Sigmoid colon (tissue), 7 donors: ENCODE measurements around the gene TSC22D4. TPM values are rescaled to one million over a fixed set of nuclear protein-coding genes. Genes with fewer than 3 reads are reported as not detected.

Experiments
- DNase-seq: peaks from one replicate; pipeline ENCODE4 v3.0.0-alpha.2; 2019
- H3K27ac ChIP-seq, 4 donors: fragments of 200-600 bp; sonication (generic); one replicate each; pipeline ENCODE4 v1.5.1; 2016 to 2019; ENCODE audit warnings: mild to moderate bottlenecking in 1 of 4
- H3K27me3 ChIP-seq, 3 donors: fragments of 200-600 bp; sonication (generic); one replicate each; pipeline ENCODE4 v1.5.1; 2019; ENCODE audit warnings: mild to moderate bottlenecking in 1 of 3
- H3K36me3 ChIP-seq, 4 donors: fragments of 200-600 bp; sonication (generic); one replicate each; pipeline ENCODE4 v1.5.1; 2016 to 2019
- H3K4me1 ChIP-seq, 4 donors: fragments of 200-600 bp; sonication (generic); one replicate each; pipeline ENCODE4 v1.5.1; 2017 to 2019
- H3K4me3 ChIP-seq, 4 donors: fragments of 200-600 bp; sonication (generic); one replicate each; pipeline ENCODE4 v1.5.1; 2017 to 2019; ENCODE audit warnings: mild to moderate bottlenecking in 2 of 4, moderate library complexity in 1 of 4
- H3K9me3 ChIP-seq, 4 donors: fragments of 200-600 bp in 3 of 4; sonication (generic) in 3 of 4; one replicate each; pipeline versions ENCODE4 v1.5.1 to v1.6.1; 2013 to 2019
- EP300 ChIP-seq, 4 donors: sonication (generic); formaldehyde crosslinking; IDR thresholded peaks; one replicate each; pipeline ENCODE4 v1.6.1; 2017; ENCODE audit warnings: antibody characterized with exemption in 4 of 4
- POLR2A ChIP-seq, 2 donors: fragments of 450-650 bp; IDR thresholded peaks; one replicate each; pipeline ENCODE4 v1.6.1; 2016; ENCODE audit warnings: antibody characterized with exemption in 2 of 2, mild to moderate bottlenecking in 2 of 2, moderate library complexity in 2 of 2
- POLR2AphosphoS5 ChIP-seq, 4 donors: sonication (generic); formaldehyde crosslinking; IDR thresholded peaks; one replicate each; pipeline ENCODE4 v1.6.1; 2017; ENCODE audit warnings: antibody characterized with exemption in 4 of 4
- WGBS, 2 donors: extraction: QIAGEN DNeasy Blood & Tissue Kit; methylation state at CpG; one replicate each; pipeline ENCODE4 v1.1.7; 2013; 5-methylcytosine and 5-hydroxymethylcytosine counted together
- intact Hi-C: fragments of 100-400 bp; cut with DNase I; formaldehyde crosslinking; loops from one replicate; pipeline ENCODE4 v1.15.1; 2023
- polyA plus RNA-seq, 3 donors: library from polyadenylated mRNA; stranded (reverse); fragments of 200-250 nt; gene quantifications; one replicate each; pipeline ENCODE4 v1.2.3, GENCODE V29; 2013
- total RNA-seq, 4 donors: library from RNA; depleted of rRNA; stranded (reverse); fragments of >200 nt; gene quantifications; one replicate each; pipeline ENCODE4 v1.1.0, GENCODE V29; 2016
- TF ChIP-seq, protein P1 (sequence below), 4 experiments: fragments of 450-650 bp in 3 of 4; fragments of 200-600 bp in 1 of 4; IDR thresholded peaks; one replicate each; pipeline ENCODE4 v1.5.1; 2016 to 2019; ENCODE audit warnings: antibody characterized with exemption in 4 of 4, mild to moderate bottlenecking in 3 of 4, moderate library complexity in 2 of 4
- donor health status: healthy with polysubstance abuse.
- donor health status: Bipolar disorder and iron deficiency.
- donor health status: healthy.

Gene TSC22D4
- total and polyA plus RNA-seq, 7 donors, result 24.4 to 53.5 (median 31.6) TPM

DNA sequence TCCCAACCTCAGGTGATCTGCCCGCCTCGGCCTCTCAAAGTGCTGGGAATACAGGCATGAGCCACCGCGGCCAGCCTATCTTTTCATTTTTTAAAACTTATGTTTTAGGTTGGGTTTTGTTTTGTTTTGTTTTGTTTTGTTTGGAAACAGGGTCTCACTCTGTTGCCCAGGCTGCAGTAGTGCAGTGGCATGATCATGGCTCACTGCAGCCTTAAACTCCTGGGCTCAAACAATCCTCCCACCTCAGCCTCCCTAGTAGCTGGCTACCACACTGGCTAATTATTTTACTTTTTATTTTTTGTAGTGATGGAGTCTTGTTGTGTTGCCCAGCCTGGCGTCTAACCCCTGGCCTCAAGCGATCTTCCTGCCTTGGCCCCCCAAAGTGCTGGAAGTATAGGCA lies 40.6 kb upstream of the TSC22D4 start:
- Histone ChIP-seq H3K4me3 (no peak overlapping the region), H3K27ac (no peak overlapping the region), H3K36me3 (no peaks in the 10 kb centered on the region), H3K4me1 (peaks cover 0 to 6% (median 0%) of the 10 kb centered on the region in 4 donors), H3K9me3 (no peaks in the 10 kb centered on the region), H3K27me3 (no peaks in the 10 kb centered on the region)
- TF ChIP-seq, protein P1, sequence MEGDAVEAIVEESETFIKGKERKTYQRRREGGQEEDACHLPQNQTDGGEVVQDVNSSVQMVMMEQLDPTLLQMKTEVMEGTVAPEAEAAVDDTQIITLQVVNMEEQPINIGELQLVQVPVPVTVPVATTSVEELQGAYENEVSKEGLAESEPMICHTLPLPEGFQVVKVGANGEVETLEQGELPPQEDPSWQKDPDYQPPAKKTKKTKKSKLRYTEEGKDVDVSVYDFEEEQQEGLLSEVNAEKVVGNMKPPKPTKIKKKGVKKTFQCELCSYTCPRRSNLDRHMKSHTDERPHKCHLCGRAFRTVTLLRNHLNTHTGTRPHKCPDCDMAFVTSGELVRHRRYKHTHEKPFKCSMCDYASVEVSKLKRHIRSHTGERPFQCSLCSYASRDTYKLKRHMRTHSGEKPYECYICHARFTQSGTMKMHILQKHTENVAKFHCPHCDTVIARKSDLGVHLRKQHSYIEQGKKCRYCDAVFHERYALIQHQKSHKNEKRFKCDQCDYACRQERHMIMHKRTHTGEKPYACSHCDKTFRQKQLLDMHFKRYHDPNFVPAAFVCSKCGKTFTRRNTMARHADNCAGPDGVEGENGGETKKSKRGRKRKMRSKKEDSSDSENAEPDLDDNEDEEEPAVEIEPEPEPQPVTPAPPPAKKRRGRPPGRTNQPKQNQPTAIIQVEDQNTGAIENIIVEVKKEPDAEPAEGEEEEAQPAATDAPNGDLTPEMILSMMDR (IDR thresholded peaks at IDR 0.05), result no peak
- TF ChIP-seq POLR2A (IDR thresholded peaks at IDR 0.05) (no peak), POLR2AphosphoS5 (IDR thresholded peaks at IDR 0.05) (no peak), EP300 (IDR thresholded peaks at IDR 0.05) (no peak)
- intact Hi-C loops, result no loop called here
- WGBS, 2 donors, result 94% methylated on average over 6 of the region's 6 CpGs
- DNase-seq, result no peak

DNA sequence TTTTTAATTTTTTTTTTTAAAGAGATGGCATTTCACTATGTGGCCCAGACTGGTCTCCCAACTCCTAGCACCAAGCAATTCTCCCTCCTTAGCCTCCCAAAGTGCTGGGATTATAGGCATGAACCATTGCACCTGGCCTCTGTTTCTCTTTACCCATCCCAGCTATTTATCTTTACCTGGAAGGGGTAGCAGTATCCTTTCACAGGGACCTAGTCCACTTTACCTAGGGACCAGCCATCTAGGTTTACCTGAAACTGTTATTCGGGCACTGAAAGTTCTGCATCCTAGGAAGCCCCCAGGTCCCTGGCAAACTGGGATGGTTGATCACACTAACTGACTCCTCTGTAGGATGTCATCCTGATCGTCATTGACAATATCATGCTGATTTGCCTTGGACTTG lies 38.3 kb upstream of the TSC22D4 start:
- TF ChIP-seq EP300 (IDR thresholded peaks at IDR 0.05) (no peak), POLR2AphosphoS5 (IDR thresholded peaks at IDR 0.05) (no peak), POLR2A (IDR thresholded peaks at IDR 0.05) (no peak)
- TF ChIP-seq, protein P1 (IDR thresholded peaks at IDR 0.05), result no peak
- no peaks in the 10 kb centered on the region for H3K9me3 ChIP-seq
- WGBS, 2 donors, result 85 to 88% methylated on average over 2 of the region's 2 CpGs
- H3K4me1 ChIP-seq, result peaks cover 0 to 6% (median 0%) of the 10 kb centered on the region in 4 donors
- H3K27me3 ChIP-seq, result no peaks in the 10 kb centered on the region
- H3K36me3 ChIP-seq, result no peaks in the 10 kb centered on the region
- H3K27ac ChIP-seq, result no peak overlapping the region
- no peak for DNase-seq
- no peak overlapping the region for H3K4me3 ChIP-seq
- intact Hi-C loops, result no loop called here

DNA sequence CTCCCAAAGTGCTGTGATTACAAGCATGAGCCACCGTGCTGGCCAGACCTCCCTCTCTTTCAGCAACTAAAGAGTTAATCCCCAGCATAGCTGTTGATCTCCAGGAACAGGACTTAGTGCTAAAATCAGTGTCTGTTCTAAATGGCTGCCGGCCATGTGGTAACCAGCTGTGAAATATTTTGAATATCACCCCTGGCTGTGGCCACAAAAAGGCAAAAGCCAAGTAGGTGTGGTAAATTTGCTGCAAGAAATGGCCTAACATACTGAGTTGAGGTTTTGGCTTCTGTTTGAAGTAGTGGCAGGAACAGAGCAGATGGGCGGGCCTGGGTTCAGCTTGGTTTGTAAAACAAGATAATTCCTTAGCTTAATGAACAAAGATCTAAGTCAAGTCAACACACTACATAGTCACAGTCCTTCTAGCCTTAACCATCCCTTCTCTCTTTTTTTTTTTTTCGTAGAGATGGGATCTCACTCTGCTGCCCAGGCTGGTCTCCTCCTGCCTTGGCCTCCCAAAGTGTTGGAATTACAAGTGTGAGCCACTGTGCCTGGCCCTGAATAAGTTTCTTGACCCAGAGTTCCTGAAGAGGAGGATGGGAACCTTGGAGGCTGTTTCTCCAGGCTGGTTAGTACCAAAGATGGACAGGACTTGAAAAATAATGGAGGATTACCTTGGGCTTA lies 37.3 kb upstream of the TSC22D4 start:
- Histone ChIP-seq H3K9me3 (no peaks in the 10 kb centered on the region), H3K4me1 (peaks cover 0 to 6% (median 0%) of the 10 kb centered on the region in 4 donors), H3K36me3 (no peaks in the 10 kb centered on the region), H3K27me3 (no peaks in the 10 kb centered on the region), H3K4me3 (no peak overlapping the region), H3K27ac (peak overlapping the region in 1 of 4 donors; percentile 12)
- intact Hi-C loops, result no loop called here
- WGBS, 2 donors, result 47 to 68% methylated on average over 4 of the region's 4 CpGs
- peak; percentile 79 for DNase-seq
- TF ChIP-seq, protein P1 (IDR thresholded peaks at IDR 0.05), result no peak
- TF ChIP-seq POLR2AphosphoS5 (IDR thresholded peaks at IDR 0.05), result peak in 1 of 4 donors; percentile 20

DNA sequence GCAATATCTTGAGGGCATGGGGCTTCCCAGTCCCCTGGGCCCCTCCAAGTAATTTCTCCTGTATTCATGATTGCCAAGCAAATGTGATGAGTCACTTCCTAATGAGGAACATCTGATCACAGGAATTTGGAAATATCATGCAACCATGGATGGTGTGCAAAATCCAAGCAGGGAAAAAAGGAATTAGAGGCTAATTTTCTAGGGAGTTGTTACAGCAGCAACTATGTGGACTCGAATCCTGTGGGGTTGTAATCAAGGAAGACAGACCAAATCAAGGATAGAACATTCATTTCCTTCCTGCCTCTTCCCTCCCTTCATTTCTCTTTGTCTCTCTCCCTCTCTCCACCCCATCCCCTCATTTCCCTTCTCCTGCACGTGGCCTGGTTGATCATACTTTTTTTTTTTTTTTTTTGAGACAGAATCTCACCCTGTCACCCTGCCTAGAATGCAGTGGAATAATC lies 36.1 kb upstream of the TSC22D4 start:
- Histone ChIP-seq H3K9me3 (no peaks in the 10 kb centered on the region), H3K27me3 (no peaks in the 10 kb centered on the region), H3K36me3 (no peaks in the 10 kb centered on the region), H3K4me3 (no peak overlapping the region), H3K4me1 (peaks cover 0 to 6% (median 0%) of the 10 kb centered on the region in 4 donors), H3K27ac (peak overlapping the region in 2 of 4 donors; percentile 12 to 22)
- no peak for DNase-seq
- TF ChIP-seq EP300 (IDR thresholded peaks at IDR 0.05) (no peak), POLR2AphosphoS5 (IDR thresholded peaks at IDR 0.05) (peak in 1 of 4 donors; percentile 37), POLR2A (IDR thresholded peaks at IDR 0.05) (no peak)
- TF ChIP-seq, protein P1 (IDR thresholded peaks at IDR 0.05), result no peak
- WGBS, 2 donors, result 46 to 78% methylated on average over 2 of the region's 2 CpGs
- intact Hi-C loops, result no loop called here
